RWPE1 (cell line): ENCODE data around the gene SYT12.
A peak's percentile ranks its signal among the peaks of the same experiment; 100 is the strongest.

ENCODE experiments used
- CTCF ChIA-PET: fragments of 350-600 bp; sonication (Branson Sonifier 250); formaldehyde crosslinking; extraction: SDS; loops from one replicate; lab custom pipeline; 2021; lab: Yijun Ruan, JAX
- POLR2A ChIA-PET: fragments of 400-600 bp; formaldehyde crosslinking; extraction: SDS; loops from one replicate; lab custom pipeline; 2020; ENCODE audit warnings: antibody characterized with exemption; ENCODE audit not compliant: low non-redundant PET; lab: Yijun Ruan, JAX
- DNase-seq: peaks from one replicate; pipeline ENCODE4 v3.0.0; 2012; ENCODE audit warnings: low spot score
- H3K27ac ChIP-seq: fragments of 450-650 bp; 2 replicates; pipeline ENCODE4 v1.5.1; 2017
- CTCF ChIP-seq: fragments of 450-650 bp; conservative IDR thresholded peaks from 2 replicates; pipeline ENCODE4 v1.5.1; 2017; ENCODE audit warnings: low read depth, mild to moderate bottlenecking

SYT12 gene

GRCh38 chr11:67022961-67023956 lies at the start of gene SYT12:
SYT12 (plus strand) TSS chr11:67023134; CDS start chr11:67030145, 7,011 bp downstream.
- TF ChIP-seq CTCF, result no peak
- ChIA-PET POLR2A (no interaction called here), CTCF (interaction anchor here (0.6 to 0.9 kb wide), 3 partner anchors 30 to 173 kb away, joined by 3 to 4 read pairs (median 3); no protein-coding TSS in a partner anchor)
- peak within 1 kb of the TSS; percentile 81 for H3K27ac ChIP-seq
- no peak for DNase-seq

GRCh38 chr11:66973956-66974580 lies 48.9 kb upstream of the SYT12 start:
- POLR2A ChIA-PET, result no interaction called here
- CTCF ChIA-PET, result interaction anchor here (0.5 kb wide), 1 partner anchor 84 kb away, joined by 3 read pairs; no protein-coding TSS in a partner anchor
- H3K27ac ChIP-seq, result peak overlapping the region; percentile 98
- no peak for DNase-seq
- TF ChIP-seq CTCF, result no peak

GRCh38 chr11:66974724-66975404 lies 48.1 kb upstream of the SYT12 start, which contains the start of gene C11orf86:
C11orf86 (plus strand) TSS chr11:66975304; CDS start chr11:66975363, 59 bp downstream.
- TF ChIP-seq CTCF, result no peak
- CTCF ChIA-PET, result interaction anchor here (0.5 to 0.8 kb wide), 7 partner anchors 88 to 133 kb away, joined by 3 to 6 read pairs (median 4); no protein-coding TSS in a partner anchor
- DNase-seq, result no peak
- H3K27ac ChIP-seq, result peak within 1 kb of the TSS; percentile 98
- POLR2A ChIA-PET, result interaction anchor here (0.5 kb wide), 1 partner anchor 119 kb away, joined by 3 read pairs; no protein-coding TSS in a partner anchor

GRCh38 chr11:66975405-66976027 lies 47.4 kb upstream of the SYT12 start:
- peak overlapping the region; percentile 98 for H3K27ac ChIP-seq
- POLR2A ChIA-PET, result interaction anchor here (0.5 kb wide), 1 partner anchor 120 kb away, joined by 3 read pairs; no protein-coding TSS in a partner anchor
- no peak for DNase-seq
- CTCF ChIA-PET, result interaction anchor here (0.5 to 1.1 kb wide), 14 partner anchors 10 to 134 kb away, joined by 3 to 6 read pairs (median 4); no protein-coding TSS in a partner anchor
- no peak for TF ChIP-seq CTCF

GRCh38 chr11:66976028-66976467 lies 46.9 kb upstream of the SYT12 start:
- TF ChIP-seq CTCF, result no peak; the same call in 1 of the 2 replicates
- DNase-seq, result no peak
- POLR2A ChIA-PET, result no interaction called here
- H3K27ac ChIP-seq, result peak overlapping the region; percentile 98
- CTCF ChIA-PET, result interaction anchor here (0.6 to 1.1 kb wide), 14 partner anchors 10 to 134 kb away, joined by 3 to 5 read pairs (median 3); partner anchors contain the start of gene PC
